Dermis blood vessel endothelial cell (primary cell): Measurements from ENCODE around the gene MADCAM1. TPM values are rescaled to one million over a fixed set of nuclear protein-coding genes. Genes with fewer than 3 reads are reported as not detected.

ENCODE experiments used
- DNase-seq: peaks from one replicate; pipeline ENCODE4 v3.0.0; 2010
- total RNA-seq: library from RNA; depleted of rRNA; stranded (reverse); fragments of >200 nt; gene quantifications from 2 replicates; pipeline ENCODE4 v1.2.3, GENCODE V29; 2014

Gene MADCAM1
- total RNA-seq, 1 donor from 2014 or later: 0.34 TPM

DNA sequence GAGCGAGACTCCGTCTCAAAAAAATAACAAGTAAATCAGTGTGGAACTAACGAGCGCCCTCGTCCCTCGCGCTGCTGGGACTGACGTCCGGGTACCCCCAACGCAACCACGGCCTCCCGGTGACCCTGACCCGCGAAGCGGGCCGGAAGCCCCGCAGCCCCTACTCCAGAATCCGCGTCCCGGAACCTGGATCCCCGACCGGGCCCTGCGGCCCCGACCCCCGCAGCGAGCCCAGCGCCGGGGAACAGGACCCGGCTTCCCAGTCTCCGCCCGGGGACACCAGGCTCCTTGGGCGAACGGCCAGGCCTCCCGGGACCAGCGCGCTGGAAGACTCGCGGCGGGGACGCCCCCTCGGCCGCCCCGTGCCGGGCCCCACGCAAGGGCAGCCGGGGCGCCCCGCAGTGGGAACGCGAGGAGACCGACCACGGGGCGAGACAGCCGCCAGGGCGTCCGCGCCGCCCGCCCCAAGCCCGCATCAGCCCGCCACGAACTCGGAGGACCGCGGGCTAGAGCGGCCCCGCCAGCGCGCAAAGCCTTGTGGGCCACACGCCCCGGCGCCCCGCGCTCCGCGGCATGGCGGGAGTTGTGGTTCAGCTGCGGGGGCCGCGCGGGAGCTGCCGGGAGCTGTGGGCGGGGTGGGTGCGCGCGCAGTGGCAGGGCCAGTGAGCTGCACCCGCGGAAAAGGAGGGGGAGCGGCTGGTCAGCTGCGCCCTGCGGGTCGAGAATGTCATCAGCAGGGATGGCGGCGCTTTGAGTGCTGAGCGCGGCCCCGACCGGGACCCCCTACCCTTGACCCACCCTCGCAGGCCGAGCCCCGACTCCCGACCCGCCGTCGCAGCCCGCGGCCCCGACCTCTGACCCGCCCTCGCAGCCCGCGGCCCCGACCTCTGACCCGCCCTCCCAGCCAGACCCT lies 7.5 kb upstream of the MADCAM1 start:
- DNase-seq: peak; percentile 98

GRCh38 chr19:489418-490196 lies 6.7 kb upstream of the MADCAM1 start:
- peak; percentile 50 for DNase-seq

DNA sequence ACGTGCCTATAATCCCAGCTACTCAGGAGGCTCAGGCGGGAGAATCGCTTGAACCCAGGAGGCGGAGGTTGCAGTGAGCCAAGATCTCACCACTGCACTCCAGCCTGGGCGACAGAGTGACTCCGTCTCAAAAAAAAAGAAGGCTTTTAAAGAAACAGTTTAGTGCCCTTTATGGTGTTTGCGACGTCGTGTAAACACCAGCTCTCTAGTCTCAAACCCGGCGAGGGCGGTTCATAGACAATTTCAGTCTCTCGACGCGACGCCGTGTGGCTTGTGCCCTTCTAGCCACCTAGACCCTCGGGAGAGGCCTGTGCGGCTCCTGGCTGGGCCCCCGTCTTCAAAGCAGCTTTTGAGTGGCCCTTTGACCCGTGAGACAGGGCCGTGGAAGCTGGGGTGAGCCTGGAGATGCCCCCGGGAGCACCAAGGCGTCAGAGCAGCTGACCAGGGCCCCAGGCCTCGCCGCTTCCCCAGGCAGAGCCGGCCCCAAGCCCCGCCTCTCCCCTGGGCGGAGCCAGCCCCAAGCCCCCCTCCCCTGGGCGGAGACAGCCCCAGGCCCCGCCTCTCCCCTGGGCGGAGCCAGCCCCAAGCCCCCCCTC lies 5.0 kb upstream of the MADCAM1 start:
- peak; percentile 46 for DNase-seq

DNA sequence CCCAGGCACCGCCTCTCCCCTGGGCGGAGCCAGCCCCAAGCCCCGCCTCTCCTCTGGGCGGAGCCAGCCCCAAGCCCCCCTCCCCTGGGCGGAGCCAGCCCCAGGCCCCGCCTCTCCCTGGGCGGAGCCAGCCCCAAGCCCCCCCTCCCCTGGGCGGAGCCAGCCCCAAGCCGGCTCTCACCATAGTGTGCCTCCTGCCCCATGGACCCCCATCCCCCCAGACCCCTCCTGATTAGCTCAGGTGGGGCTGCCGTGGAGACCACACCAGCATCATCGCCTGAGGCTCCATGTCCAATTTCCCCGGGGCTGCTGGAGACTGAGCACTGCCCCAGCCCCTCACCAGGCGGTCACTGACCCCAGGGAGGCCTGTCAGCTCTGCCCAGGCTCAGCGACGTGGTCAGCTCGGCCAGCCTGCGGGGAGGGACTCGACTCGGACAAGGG lies 4.2 kb upstream of the MADCAM1 start:
- peak; percentile 46 for DNase-seq

DNA sequence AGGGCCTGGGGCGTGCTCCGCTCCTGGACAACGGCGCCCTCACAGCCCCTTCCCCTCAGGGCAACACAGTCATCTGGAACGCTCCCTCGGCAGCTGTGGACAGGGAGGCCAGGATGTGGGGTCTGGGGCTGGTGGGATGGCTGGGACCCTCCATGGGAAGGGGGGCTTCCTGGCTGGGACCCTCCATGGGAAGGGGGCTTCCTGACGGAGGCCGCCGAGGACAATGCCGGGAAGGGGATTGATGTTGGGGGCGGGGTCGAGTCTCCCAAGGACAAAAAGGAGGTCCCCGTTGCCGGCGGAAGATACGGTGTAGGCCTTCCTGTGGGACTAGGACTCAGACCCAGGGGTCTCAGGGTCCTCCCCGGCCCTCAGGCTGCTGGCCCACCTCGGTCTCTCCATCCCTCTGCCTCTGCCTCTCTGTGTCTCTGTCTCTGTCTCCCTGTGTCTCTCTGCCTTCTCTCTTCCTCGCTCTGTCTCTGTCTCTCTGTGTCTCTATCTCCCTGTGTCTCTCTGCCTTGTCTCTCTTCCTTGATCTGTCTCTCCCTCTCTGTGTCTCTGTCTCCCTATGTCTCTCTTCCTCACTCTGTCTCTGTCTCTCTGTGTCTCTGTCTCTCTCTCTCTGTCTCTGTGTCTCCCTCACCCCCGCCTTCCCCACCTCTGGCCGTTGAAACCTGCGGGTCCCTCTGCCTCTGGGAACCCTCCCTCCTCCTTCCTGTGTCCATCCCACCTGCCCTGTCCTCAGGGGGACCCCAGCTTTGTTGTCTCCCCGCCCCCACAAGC lies 2.7 kb upstream of the MADCAM1 start:
- DNase-seq: no peak

DNA sequence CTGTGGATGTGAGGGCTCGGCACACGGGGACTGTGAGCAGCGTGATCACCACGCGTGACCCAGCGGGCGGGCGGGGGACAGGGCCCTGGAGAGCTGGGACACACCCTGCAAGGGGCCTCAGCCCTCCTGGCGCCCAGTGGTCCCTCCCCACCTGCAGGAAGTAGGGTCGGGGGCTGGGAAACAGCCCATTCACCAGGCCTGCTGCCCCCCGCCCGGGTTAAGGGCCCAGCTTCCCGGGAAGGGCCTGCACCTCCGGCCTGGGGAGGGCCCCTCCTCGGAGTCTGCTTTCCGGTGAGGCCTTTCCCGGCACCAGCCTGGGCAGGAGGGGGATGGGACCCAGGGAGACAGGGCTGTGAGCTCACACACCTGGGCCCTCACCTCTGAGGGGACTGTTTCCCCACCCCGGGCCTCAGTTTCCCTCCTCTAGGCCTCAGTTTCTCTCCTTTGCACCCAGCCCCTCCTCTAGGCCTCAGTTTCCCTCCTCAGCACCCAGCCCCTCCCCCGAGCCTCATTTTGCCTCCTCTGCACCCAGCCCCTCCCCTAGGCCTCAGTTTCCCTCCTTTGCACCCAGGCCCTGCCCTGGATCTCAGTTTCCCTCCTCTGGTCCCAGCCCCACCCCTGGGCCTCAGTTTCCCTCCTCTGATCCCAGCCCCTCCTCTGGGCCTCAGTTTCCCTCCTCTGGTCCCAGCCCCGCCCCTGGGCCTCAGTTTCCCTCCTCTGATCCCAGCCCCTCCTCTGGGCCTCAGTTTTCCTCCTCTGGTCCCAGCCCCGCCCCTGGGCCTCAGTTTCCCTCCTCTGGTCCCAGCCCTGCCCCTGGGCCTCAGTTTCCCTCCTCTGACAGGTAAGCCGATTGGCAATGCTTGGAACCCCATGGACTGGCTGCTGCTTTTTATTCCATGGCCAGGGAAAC lies 1.9 kb upstream of the MADCAM1 start:
- DNase-seq: no peak

DNA sequence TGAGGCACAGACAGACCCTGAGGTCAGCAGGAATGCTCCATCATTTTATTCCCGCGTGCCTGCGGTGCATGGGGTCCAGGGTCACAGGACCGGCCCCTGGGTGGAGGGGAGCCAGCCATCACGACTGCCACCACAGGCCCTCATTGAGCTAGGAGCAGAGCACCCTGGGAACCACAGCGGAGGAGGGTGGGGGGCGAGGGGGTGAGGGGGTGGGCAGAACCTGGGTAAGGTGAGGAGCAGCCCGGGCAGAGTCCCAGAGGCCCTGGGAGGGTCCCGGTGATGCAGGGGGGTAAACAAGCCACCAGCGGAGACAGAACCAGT lies 1.2 kb upstream of the MADCAM1 start:
- DNase-seq: no peak

GRCh38 chr19:495402-496111 lies 729 bp upstream of the MADCAM1 start:
- DNase-seq: peak; percentile 55

GRCh38 chr19:496986-497385 lies 700 bp downstream of the MADCAM1 start:
- no peak for DNase-seq

- no peak for DNase-seq
Measured at GRCh38 chr19:497491-497868, 1.2 kb downstream of the MADCAM1 start.

- no peak for DNase-seq
Measured at GRCh38 chr19:497869-498510, 1.7 kb downstream of the MADCAM1 start.

DNA sequence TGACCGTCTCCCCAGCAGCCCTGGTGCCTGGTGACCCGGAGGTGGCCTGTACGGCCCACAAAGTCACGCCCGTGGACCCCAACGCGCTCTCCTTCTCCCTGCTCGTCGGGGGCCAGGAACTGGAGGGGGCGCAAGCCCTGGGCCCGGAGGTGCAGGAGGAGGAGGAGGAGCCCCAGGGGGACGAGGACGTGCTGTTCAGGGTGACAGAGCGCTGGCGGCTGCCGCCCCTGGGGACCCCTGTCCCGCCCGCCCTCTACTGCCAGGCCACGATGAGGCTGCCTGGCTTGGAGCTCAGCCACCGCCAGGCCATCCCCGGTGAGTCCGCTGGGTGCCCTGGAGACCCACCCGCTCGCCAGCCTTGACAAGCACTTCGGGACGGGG lies 2.2 kb downstream of the MADCAM1 start:
- DNase-seq: no peak

GRCh38 chr19:498977-499623 lies 2.8 kb downstream of the MADCAM1 start:
- DNase-seq: no peak

GRCh38 chr19:501646-502045 lies 5.4 kb downstream of the MADCAM1 start:
- no peak for DNase-seq

- no peak for DNase-seq
Measured at GRCh38 chr19:504616-505015, 8.3 kb downstream of the MADCAM1 start.

- DNase-seq: peak; percentile 93
Measured at GRCh38 chr19:506404-507285, 10.4 kb downstream of the MADCAM1 start.

GRCh38 chr19:507286-508203 lies 11.3 kb downstream of the MADCAM1 start, which contains the start of gene TPGS1:
TSS of gene TPGS1 (plus strand) at chr19:507497. CDS start at chr19:507507, 10 bp downstream.
- DNase-seq: peak; percentile 100
